Gastrocnemius medialis (tissue), 4 donors: ENCODE results near the gene ZC3H12D.

ENCODE experiments used
- CTCF ChIP-seq, 5 experiments: fragments of 450-650 bp in 3 of 5; fragments of 200-600 bp in 2 of 5; sonication (generic) in 2 of 5; IDR thresholded peaks in 4 of 5; conservative IDR thresholded peaks in 1 of 5; 1 replicate in 4 of 5; 2 replicates in 1 of 5; pipeline ENCODE4 v1.5.1; 2016 to 2019; ENCODE audit warnings: antibody characterized with exemption in 5 of 5, mild to moderate bottlenecking in 3 of 5, moderate library complexity in 3 of 5
- POLR2A ChIP-seq, 2 donors: fragments of 450-650 bp; IDR thresholded peaks; one replicate each; pipeline ENCODE4 v1.6.1; 2017; ENCODE audit warnings: antibody characterized with exemption in 2 of 2, mild to moderate bottlenecking in 2 of 2, moderate library complexity in 2 of 2

GRCh38 chr6:149439626-149440025, 45.2 kb downstream of the ZC3H12D start:
- no peak for TF ChIP-seq CTCF (IDR thresholded peaks at IDR 0.05 in 4 of 5, conservative IDR thresholded peaks at IDR 0.05 in 1 of 5)
- TF ChIP-seq POLR2A (IDR thresholded peaks at IDR 0.05): no peak
